ENCODE measurements around the gene ATAD1.

ATAD1 gene

GRCh38 chr10:87817609-87818504, at the start of gene ATAD1:
Gene ATAD1 (minus strand): TSS chr10:87818226. CDS start chr10:87814599, 3,627 bp downstream.
- no peak for TF ChIP-seq CTCF (conservative IDR thresholded peaks at IDR 0.05)
- peak within 1 kb of the TSS; percentile 94 for H3K27ac ChIP-seq

- peak overlapping the region; percentile 98; the same call in 1 of the 2 replicates for H3K27ac ChIP-seq
- TF ChIP-seq CTCF (conservative IDR thresholded peaks at IDR 0.05): no peak
Observed at GRCh38 chr10:87867453-87867852, 49.4 kb upstream of the ATAD1 start.

- no peak for TF ChIP-seq CTCF (conservative IDR thresholded peaks at IDR 0.05)
- H3K27ac ChIP-seq: peak overlapping the region; percentile 98; the same call in 1 of the 2 replicates
Observed at GRCh38 chr10:87866412-87866974, 48.5 kb upstream of the ATAD1 start.

- TF ChIP-seq CTCF (conservative IDR thresholded peaks at IDR 0.05): no peak
- H3K27ac ChIP-seq: peak overlapping the region; percentile 98
Observed at GRCh38 chr10:87865241-87865881, 47.3 kb upstream of the ATAD1 start.

GRCh38 chr10:87864496-87865059, 46.6 kb upstream of the ATAD1 start:
- H3K27ac ChIP-seq: peak overlapping the region; percentile 98
- TF ChIP-seq CTCF (conservative IDR thresholded peaks at IDR 0.05): no peak

GRCh38 chr10:87863951-87864495, 46.0 kb upstream of the ATAD1 start:
- peak overlapping the region; percentile 98 for H3K27ac ChIP-seq

GRCh38 chr10:87863053-87863943, 45.3 kb upstream of the ATAD1 start, which contains the start of the genes KLLN and PTEN:
Gene KLLN (minus strand): TSS chr10:87863533. CDS start chr10:87862487, 1,046 bp downstream.
Gene PTEN (plus strand): TSS chr10:87863625. CDS start chr10:87864470, 845 bp downstream.
- H3K27ac ChIP-seq: peak within 1 kb of the TSS; percentile 98
- TF ChIP-seq CTCF (conservative IDR thresholded peaks at IDR 0.05): no peak

Data from VCaP (cell line).